ENCODE results near the gene WNT1.

Gene WNT1

DNA sequence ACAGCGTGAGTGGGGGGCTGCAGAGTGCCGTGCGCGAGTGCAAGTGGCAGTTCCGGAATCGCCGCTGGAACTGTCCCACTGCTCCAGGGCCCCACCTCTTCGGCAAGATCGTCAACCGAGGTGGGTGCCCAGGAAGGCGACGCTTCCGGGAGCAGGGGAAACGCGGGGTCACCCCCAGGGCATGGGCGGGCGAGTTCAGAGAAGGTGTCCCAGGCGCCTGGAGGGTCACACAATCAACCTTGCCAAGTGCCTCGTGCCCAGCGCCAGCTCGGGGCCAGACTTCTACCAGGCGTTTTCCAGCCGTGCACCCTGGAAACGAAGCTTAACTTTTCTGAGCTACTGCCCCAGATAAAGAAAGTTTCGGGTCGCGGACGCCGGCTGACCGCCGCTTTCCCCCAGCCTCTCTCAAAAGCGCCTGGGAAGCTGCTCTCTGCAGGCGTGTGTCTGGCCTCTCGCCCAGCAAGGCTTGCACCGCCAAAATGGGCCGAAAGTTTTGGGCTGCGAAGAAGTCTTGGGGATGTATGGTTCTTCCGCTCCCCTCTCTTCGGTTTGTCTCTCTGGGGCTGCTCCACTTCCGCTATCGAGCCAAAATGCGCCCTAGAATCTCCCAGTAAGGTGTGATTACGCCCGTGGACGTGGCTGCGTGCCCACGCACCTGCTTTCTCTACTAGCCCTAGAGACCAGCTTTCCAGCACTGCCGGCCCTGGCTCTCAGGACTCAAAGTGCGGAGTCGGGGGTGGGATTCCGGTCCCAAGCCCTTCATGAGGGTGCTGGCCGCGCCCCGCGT lies 1.7 kb downstream of the WNT1 start:
- TF ChIP-seq TEAD4 (IDR thresholded peaks at IDR 0.05) = no peak
- TF ChIP-seq, protein P1, sequence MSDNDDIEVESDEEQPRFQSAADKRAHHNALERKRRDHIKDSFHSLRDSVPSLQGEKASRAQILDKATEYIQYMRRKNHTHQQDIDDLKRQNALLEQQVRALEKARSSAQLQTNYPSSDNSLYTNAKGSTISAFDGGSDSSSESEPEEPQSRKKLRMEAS (IDR thresholded peaks at IDR 0.05) = no peak
- no peak for TF ChIP-seq FOXM1 (IDR thresholded peaks at IDR 0.05; ENCODE audit: borderline replicate concordance, low read depth)
- TF ChIP-seq TCF12 (IDR thresholded peaks at IDR 0.05; ENCODE audit: low read depth) = no peak

DNA sequence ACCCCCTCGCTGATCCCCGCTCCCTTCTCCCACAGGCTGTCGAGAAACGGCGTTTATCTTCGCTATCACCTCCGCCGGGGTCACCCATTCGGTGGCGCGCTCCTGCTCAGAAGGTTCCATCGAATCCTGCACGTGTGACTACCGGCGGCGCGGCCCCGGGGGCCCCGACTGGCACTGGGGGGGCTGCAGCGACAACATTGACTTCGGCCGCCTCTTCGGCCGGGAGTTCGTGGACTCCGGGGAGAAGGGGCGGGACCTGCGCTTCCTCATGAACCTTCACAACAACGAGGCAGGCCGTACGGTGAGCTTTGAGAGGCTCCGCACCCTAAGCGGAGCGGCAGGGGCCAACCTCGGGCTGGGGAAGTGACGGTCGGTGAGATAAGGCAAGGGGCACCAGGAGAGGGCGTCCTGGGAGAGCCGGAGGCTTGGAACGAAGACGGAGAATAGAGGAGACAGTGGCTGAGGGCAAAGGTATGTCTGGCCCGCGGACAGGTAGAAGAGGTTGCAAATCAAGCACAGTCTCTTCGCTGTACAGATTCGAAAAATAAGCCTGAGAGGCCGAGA lies 2.3 kb downstream of the WNT1 start:
- TF ChIP-seq NFIC (IDR thresholded peaks at IDR 0.05) (no peak), FOXM1 (IDR thresholded peaks at IDR 0.05; ENCODE audit: borderline replicate concordance, low read depth) (no peak), CEBPB (IDR thresholded peaks at IDR 0.05) (no peak), YY1 (IDR thresholded peaks at IDR 0.05; ENCODE audit: low read depth) (no peak), RAD21 (IDR thresholded peaks at IDR 0.05; ENCODE audit: low read depth) (no peak), ZBTB7A (IDR thresholded peaks at IDR 0.05; ENCODE audit: low read depth) (no peak), TAF1 (IDR thresholded peaks at IDR 0.05; ENCODE audit: low read depth) (no peak), EP300 (IDR thresholded peaks at IDR 0.05; ENCODE audit: borderline replicate concordance) (no peak), TEAD4 (IDR thresholded peaks at IDR 0.05) (no peak)
- TF ChIP-seq, protein P2, sequence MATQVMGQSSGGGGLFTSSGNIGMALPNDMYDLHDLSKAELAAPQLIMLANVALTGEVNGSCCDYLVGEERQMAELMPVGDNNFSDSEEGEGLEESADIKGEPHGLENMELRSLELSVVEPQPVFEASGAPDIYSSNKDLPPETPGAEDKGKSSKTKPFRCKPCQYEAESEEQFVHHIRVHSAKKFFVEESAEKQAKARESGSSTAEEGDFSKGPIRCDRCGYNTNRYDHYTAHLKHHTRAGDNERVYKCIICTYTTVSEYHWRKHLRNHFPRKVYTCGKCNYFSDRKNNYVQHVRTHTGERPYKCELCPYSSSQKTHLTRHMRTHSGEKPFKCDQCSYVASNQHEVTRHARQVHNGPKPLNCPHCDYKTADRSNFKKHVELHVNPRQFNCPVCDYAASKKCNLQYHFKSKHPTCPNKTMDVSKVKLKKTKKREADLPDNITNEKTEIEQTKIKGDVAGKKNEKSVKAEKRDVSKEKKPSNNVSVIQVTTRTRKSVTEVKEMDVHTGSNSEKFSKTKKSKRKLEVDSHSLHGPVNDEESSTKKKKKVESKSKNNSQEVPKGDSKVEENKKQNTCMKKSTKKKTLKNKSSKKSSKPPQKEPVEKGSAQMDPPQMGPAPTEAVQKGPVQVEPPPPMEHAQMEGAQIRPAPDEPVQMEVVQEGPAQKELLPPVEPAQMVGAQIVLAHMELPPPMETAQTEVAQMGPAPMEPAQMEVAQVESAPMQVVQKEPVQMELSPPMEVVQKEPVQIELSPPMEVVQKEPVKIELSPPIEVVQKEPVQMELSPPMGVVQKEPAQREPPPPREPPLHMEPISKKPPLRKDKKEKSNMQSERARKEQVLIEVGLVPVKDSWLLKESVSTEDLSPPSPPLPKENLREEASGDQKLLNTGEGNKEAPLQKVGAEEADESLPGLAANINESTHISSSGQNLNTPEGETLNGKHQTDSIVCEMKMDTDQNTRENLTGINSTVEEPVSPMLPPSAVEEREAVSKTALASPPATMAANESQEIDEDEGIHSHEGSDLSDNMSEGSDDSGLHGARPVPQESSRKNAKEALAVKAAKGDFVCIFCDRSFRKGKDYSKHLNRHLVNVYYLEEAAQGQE (IDR thresholded peaks at IDR 0.05; ENCODE audit: low read depth) = no peak
- TF ChIP-seq, protein P3, sequence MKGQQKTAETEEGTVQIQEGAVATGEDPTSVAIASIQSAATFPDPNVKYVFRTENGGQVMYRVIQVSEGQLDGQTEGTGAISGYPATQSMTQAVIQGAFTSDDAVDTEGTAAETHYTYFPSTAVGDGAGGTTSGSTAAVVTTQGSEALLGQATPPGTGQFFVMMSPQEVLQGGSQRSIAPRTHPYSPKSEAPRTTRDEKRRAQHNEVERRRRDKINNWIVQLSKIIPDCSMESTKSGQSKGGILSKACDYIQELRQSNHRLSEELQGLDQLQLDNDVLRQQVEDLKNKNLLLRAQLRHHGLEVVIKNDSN (IDR thresholded peaks at IDR 0.05) = no peak
- TF ChIP-seq, protein P1 (IDR thresholded peaks at IDR 0.05) = no peak

DNA sequence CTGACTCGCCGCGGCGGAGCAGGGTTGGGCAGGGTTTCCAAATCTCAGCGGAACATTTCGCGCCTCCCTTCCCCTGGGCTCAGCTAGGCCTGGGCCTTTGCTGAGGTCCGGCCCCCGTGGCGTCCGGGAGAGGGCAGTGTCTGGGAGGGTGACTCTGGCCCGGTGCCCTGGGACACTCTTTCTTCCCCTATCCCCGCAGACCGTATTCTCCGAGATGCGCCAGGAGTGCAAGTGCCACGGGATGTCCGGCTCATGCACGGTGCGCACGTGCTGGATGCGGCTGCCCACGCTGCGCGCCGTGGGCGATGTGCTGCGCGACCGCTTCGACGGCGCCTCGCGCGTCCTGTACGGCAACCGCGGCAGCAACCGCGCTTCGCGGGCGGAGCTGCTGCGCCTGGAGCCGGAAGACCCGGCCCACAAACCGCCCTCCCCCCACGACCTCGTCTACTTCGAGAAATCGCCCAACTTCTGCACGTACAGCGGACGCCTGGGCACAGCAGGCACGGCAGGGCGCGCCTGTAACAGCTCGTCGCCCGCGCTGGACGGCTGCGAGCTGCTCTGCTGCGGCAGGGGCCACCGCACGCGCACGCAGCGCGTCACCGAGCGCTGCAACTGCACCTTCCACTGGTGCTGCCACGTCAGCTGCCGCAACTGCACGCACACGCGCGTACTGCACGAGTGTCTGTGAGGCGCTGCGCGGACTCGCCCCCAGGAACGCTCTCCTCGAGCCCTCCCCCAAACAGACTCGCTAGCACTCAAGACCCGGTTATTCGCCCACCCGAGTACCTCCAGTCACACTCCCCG lies 3.0 kb downstream of the WNT1 start:
- TF ChIP-seq ZBTB7A (IDR thresholded peaks at IDR 0.05; ENCODE audit: low read depth) (peak; percentile 26; the same call in 1 of the 2 replicates), TEAD4 (IDR thresholded peaks at IDR 0.05) (no peak), EP300 (IDR thresholded peaks at IDR 0.05; ENCODE audit: borderline replicate concordance) (no peak), NFIC (IDR thresholded peaks at IDR 0.05) (0 out of 2 replicates have a peak, but pooled peaks have one; percentile 12), TAF1 (IDR thresholded peaks at IDR 0.05; ENCODE audit: low read depth) (no peak)
- TF ChIP-seq, protein P1 (IDR thresholded peaks at IDR 0.05) = peak; percentile 91
- TF ChIP-seq, protein P3 (IDR thresholded peaks at IDR 0.05) = no peak

DNA sequence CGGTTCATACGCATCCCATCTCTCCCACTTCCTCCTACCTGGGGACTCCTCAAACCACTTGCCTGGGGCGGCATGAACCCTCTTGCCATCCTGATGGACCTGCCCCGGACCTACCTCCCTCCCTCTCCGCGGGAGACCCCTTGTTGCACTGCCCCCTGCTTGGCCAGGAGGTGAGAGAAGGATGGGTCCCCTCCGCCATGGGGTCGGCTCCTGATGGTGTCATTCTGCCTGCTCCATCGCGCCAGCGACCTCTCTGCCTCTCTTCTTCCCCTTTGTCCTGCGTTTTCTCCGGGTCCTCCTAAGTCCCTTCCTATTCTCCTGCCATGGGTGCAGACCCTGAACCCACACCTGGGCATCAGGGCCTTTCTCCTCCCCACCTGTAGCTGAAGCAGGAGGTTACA lies 3.6 kb downstream of the WNT1 start:
- TF ChIP-seq EGR1 (IDR thresholded peaks at IDR 0.05) (no peak), CEBPB (IDR thresholded peaks at IDR 0.05) (no peak), TEAD4 (IDR thresholded peaks at IDR 0.05) (no peak), CREB1 (IDR thresholded peaks at IDR 0.05; ENCODE audit: low read depth) (no peak), TCF12 (IDR thresholded peaks at IDR 0.05; ENCODE audit: low read depth) (no peak), ZBTB7A (IDR thresholded peaks at IDR 0.05; ENCODE audit: low read depth) (no peak), YY1 (IDR thresholded peaks at IDR 0.05; ENCODE audit: low read depth) (no peak), EP300 (IDR thresholded peaks at IDR 0.05; ENCODE audit: borderline replicate concordance) (no peak), NFIC (IDR thresholded peaks at IDR 0.05) (no peak), TAF1 (IDR thresholded peaks at IDR 0.05; ENCODE audit: low read depth) (no peak), FOXM1 (IDR thresholded peaks at IDR 0.05; ENCODE audit: borderline replicate concordance, low read depth) (no peak), RAD21 (IDR thresholded peaks at IDR 0.05; ENCODE audit: low read depth) (no peak)
- TF ChIP-seq, protein P1 (IDR thresholded peaks at IDR 0.05) = no peak
- TF ChIP-seq, protein P3 (IDR thresholded peaks at IDR 0.05) = no peak
- TF ChIP-seq, protein P2 (IDR thresholded peaks at IDR 0.05; ENCODE audit: low read depth) = no peak
